ENCODE results near the gene C3orf33. TPM values are rescaled to one million over a fixed set of nuclear protein-coding genes. Genes with fewer than 3 reads are reported as not detected.
A peak's percentile ranks its signal among the peaks of the same experiment; 100 is the strongest.

C3orf33 gene
- total and polyA plus RNA-seq, 2 of the 13 experiments (the other 11 are each of a cell fraction or from before 2014, with no cell fraction given), result 9.2 to 12.6 TPM

DNA sequence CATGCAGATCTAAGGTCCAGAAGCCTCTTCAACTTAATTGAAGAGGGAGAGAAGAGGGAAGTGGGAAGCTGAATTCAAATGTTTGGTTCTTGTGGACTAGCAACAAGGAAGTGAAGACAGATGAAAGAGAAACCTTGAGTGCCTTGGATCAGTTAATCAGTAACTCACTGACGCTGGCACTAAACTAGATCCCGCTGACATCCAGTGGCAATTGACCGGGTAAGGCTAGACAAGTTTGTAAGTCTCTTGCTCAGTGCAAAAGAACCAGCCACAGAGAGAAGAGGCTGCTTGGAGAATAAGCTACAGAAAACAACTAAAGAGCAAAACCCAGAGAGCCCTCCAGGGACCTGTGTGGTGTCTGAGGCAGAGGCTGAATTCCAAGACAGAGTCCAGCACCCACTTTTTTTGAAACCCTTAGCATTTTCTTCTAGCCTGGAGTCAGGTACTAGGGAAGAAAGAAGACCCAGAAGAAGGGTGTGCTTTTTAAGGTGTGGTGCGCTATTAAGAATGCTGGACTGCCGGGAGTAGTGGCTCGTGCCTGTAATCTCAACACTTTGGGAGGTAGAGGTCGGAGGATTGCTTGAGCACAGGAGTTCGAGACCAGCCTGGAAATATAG is 68.1 kb downstream of the C3orf33 start (continued):
- TF ChIP-seq, protein P1, sequence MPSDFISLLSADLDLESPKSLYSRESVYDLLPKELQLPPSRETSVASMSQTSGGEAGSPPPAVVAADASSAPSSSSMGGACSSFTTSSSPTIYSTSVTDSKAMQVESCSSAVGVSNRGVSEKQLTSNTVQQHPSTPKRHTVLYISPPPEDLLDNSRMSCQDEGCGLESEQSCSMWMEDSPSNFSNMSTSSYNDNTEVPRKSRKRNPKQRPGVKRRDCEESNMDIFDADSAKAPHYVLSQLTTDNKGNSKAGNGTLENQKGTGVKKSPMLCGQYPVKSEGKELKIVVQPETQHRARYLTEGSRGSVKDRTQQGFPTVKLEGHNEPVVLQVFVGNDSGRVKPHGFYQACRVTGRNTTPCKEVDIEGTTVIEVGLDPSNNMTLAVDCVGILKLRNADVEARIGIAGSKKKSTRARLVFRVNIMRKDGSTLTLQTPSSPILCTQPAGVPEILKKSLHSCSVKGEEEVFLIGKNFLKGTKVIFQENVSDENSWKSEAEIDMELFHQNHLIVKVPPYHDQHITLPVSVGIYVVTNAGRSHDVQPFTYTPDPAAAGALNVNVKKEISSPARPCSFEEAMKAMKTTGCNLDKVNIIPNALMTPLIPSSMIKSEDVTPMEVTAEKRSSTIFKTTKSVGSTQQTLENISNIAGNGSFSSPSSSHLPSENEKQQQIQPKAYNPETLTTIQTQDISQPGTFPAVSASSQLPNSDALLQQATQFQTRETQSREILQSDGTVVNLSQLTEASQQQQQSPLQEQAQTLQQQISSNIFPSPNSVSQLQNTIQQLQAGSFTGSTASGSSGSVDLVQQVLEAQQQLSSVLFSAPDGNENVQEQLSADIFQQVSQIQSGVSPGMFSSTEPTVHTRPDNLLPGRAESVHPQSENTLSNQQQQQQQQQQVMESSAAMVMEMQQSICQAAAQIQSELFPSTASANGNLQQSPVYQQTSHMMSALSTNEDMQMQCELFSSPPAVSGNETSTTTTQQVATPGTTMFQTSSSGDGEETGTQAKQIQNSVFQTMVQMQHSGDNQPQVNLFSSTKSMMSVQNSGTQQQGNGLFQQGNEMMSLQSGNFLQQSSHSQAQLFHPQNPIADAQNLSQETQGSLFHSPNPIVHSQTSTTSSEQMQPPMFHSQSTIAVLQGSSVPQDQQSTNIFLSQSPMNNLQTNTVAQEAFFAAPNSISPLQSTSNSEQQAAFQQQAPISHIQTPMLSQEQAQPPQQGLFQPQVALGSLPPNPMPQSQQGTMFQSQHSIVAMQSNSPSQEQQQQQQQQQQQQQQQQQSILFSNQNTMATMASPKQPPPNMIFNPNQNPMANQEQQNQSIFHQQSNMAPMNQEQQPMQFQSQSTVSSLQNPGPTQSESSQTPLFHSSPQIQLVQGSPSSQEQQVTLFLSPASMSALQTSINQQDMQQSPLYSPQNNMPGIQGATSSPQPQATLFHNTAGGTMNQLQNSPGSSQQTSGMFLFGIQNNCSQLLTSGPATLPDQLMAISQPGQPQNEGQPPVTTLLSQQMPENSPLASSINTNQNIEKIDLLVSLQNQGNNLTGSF (CRISPR knock-in tag; IDR thresholded peaks at IDR 0.05), result no peak
- TF ChIP-seq, protein P2, sequence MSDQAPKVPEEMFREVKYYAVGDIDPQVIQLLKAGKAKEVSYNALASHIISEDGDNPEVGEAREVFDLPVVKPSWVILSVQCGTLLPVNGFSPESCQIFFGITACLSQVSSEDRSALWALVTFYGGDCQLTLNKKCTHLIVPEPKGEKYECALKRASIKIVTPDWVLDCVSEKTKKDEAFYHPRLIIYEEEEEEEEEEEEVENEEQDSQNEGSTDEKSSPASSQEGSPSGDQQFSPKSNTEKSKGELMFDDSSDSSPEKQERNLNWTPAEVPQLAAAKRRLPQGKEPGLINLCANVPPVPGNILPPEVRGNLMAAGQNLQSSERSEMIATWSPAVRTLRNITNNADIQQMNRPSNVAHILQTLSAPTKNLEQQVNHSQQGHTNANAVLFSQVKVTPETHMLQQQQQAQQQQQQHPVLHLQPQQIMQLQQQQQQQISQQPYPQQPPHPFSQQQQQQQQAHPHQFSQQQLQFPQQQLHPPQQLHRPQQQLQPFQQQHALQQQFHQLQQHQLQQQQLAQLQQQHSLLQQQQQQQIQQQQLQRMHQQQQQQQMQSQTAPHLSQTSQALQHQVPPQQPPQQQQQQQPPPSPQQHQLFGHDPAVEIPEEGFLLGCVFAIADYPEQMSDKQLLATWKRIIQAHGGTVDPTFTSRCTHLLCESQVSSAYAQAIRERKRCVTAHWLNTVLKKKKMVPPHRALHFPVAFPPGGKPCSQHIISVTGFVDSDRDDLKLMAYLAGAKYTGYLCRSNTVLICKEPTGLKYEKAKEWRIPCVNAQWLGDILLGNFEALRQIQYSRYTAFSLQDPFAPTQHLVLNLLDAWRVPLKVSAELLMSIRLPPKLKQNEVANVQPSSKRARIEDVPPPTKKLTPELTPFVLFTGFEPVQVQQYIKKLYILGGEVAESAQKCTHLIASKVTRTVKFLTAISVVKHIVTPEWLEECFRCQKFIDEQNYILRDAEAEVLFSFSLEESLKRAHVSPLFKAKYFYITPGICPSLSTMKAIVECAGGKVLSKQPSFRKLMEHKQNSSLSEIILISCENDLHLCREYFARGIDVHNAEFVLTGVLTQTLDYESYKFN (CRISPR knock-in tag; conservative IDR thresholded peaks at IDR 0.05), result peak; percentile 55
- TF ChIP-seq MIXL1 (CRISPR knock-in tag; IDR thresholded peaks at IDR 0.05), result peak; percentile 65
- TF ChIP-seq, protein P3, sequence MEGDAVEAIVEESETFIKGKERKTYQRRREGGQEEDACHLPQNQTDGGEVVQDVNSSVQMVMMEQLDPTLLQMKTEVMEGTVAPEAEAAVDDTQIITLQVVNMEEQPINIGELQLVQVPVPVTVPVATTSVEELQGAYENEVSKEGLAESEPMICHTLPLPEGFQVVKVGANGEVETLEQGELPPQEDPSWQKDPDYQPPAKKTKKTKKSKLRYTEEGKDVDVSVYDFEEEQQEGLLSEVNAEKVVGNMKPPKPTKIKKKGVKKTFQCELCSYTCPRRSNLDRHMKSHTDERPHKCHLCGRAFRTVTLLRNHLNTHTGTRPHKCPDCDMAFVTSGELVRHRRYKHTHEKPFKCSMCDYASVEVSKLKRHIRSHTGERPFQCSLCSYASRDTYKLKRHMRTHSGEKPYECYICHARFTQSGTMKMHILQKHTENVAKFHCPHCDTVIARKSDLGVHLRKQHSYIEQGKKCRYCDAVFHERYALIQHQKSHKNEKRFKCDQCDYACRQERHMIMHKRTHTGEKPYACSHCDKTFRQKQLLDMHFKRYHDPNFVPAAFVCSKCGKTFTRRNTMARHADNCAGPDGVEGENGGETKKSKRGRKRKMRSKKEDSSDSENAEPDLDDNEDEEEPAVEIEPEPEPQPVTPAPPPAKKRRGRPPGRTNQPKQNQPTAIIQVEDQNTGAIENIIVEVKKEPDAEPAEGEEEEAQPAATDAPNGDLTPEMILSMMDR (CRISPR knock-in tag; IDR thresholded peaks at IDR 0.05), result 0 out of 2 replicates have a peak, but pooled peaks have one; percentile 23
- TF ChIP-seq, protein P4, sequence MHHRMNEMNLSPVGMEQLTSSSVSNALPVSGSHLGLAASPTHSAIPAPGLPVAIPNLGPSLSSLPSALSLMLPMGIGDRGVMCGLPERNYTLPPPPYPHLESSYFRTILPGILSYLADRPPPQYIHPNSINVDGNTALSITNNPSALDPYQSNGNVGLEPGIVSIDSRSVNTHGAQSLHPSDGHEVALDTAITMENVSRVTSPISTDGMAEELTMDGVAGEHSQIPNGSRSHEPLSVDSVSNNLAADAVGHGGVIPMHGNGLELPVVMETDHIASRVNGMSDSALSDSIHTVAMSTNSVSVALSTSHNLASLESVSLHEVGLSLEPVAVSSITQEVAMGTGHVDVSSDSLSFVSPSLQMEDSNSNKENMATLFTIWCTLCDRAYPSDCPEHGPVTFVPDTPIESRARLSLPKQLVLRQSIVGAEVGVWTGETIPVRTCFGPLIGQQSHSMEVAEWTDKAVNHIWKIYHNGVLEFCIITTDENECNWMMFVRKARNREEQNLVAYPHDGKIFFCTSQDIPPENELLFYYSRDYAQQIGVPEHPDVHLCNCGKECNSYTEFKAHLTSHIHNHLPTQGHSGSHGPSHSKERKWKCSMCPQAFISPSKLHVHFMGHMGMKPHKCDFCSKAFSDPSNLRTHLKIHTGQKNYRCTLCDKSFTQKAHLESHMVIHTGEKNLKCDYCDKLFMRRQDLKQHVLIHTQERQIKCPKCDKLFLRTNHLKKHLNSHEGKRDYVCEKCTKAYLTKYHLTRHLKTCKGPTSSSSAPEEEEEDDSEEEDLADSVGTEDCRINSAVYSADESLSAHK (CRISPR knock-in tag; IDR thresholded peaks at IDR 0.05; ENCODE audit: borderline replicate concordance), result no peak
- 0 out of 2 replicates have a peak, but pooled peaks have one; percentile 50 for TF ChIP-seq ZNF230 (CRISPR knock-in tag; IDR thresholded peaks at IDR 0.05)
- peak; percentile 59 for TF ChIP-seq POLR2G (IDR thresholded peaks at IDR 0.05; ENCODE audit: low read depth, low read length)
- 0 out of 2 replicates have a peak, but pooled peaks have one; percentile 21 for TF ChIP-seq HMG20A (CRISPR knock-in tag; IDR thresholded peaks at IDR 0.05; ENCODE audit: borderline replicate concordance)
- peak; percentile 63 for TF ChIP-seq SAP130 (CRISPR knock-in tag; IDR thresholded peaks at IDR 0.05; ENCODE audit: low read depth)
- no peak for TF ChIP-seq NFKB2 (CRISPR knock-in tag; IDR thresholded peaks at IDR 0.05; ENCODE audit: borderline replicate concordance)
- TF ChIP-seq, protein P5, sequence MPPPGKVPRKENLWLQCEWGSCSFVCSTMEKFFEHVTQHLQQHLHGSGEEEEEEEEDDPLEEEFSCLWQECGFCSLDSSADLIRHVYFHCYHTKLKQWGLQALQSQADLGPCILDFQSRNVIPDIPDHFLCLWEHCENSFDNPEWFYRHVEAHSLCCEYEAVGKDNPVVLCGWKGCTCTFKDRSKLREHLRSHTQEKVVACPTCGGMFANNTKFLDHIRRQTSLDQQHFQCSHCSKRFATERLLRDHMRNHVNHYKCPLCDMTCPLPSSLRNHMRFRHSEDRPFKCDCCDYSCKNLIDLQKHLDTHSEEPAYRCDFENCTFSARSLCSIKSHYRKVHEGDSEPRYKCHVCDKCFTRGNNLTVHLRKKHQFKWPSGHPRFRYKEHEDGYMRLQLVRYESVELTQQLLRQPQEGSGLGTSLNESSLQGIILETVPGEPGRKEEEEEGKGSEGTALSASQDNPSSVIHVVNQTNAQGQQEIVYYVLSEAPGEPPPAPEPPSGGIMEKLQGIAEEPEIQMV (CRISPR knock-in tag; IDR thresholded peaks at IDR 0.05; ENCODE audit: low read depth), result 0 out of 2 replicates have a peak, but pooled peaks have one; percentile 52
- TF ChIP-seq POLR2AphosphoS2 (IDR thresholded peaks at IDR 0.05; ENCODE audit: low read depth, low read length), result no peak
- TF ChIP-seq, protein P6, sequence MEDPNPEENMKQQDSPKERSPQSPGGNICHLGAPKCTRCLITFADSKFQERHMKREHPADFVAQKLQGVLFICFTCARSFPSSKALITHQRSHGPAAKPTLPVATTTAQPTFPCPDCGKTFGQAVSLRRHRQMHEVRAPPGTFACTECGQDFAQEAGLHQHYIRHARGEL (CRISPR knock-in tag; IDR thresholded peaks at IDR 0.05), result no peak

Data from HepG2 (cell line).